HepG2 (cell line): Measurements from ENCODE around the gene PPCDC. TPM values are rescaled to one million over a fixed set of nuclear protein-coding genes. Genes with fewer than 3 reads are reported as not detected.

Source experiments
- HMG20B ChIP-seq: conservative IDR thresholded peaks from 2 replicates; pipeline ENCODE4 v1.6.1; 2016; ENCODE audit warnings: missing genetic modification reagents, missing compliant biosample characterization
- KLF12 ChIP-seq: sonication (generic); formaldehyde crosslinking; IDR thresholded peaks from 2 replicates; pipeline ENCODE4 v1.4.0; 2020; ENCODE audit warnings: missing genetic modification reagents, borderline replicate concordance
- KMT2A ChIP-seq: sonication (generic); formaldehyde crosslinking; IDR thresholded peaks from 2 replicates; pipeline ENCODE4 v1.4.0; 2020; ENCODE audit warnings: missing genetic modification reagents
- KMT2B ChIP-seq: IDR thresholded peaks from 2 replicates; pipeline ENCODE4 v1.6.1; 2016; ENCODE audit warnings: missing genetic modification reagents, missing compliant biosample characterization
- MAFG ChIP-seq: sonication (generic); formaldehyde crosslinking; IDR thresholded peaks from 2 replicates; pipeline ENCODE4 v1.5.1; 2020; ENCODE audit warnings: mild to moderate bottlenecking, missing genetic modification reagents
- MED1 ChIP-seq: sonication (generic); formaldehyde crosslinking; IDR thresholded peaks from 2 replicates; pipeline ENCODE4 v1.4.0; 2020; ENCODE audit warnings: missing genetic modification reagents
- MED13 ChIP-seq: sonication (generic); formaldehyde crosslinking; IDR thresholded peaks from 2 replicates; pipeline ENCODE4 v1.5.0; 2020; ENCODE audit warnings: missing genetic modification reagents
- MZF1 ChIP-seq: sonication (generic); formaldehyde crosslinking; IDR thresholded peaks from 2 replicates; pipeline ENCODE4 v1.8.1; 2023; ENCODE audit warnings: mild to moderate bottlenecking, missing genetic modification reagents, borderline replicate concordance
- NR2F1 ChIP-seq, 2 experiments: fragments of 450-650 bp in 1 of 2; formaldehyde crosslinking in 1 of 2; IDR thresholded peaks; 2 replicates each; pipeline versions ENCODE4 v1.5.0 to v1.6.1; 2016 to 2020; ENCODE audit warnings: mild to moderate bottlenecking in 1 of 2, missing compliant biosample characterization in 1 of 2, missing genetic modification reagents in 1 of 2, moderate library complexity in 1 of 2
- PAWR ChIP-seq: sonication (generic); formaldehyde crosslinking; IDR thresholded peaks from 2 replicates; pipeline ENCODE4 v1.4.0; 2020; ENCODE audit warnings: missing genetic modification reagents, mild to moderate bottlenecking, borderline replicate concordance
- PAX8 ChIP-seq: sonication (generic); formaldehyde crosslinking; IDR thresholded peaks from 2 replicates; pipeline ENCODE4 v1.8.0; 2022; ENCODE audit warnings: mild to moderate bottlenecking, missing genetic modification reagents, borderline replicate concordance
- REPIN1 ChIP-seq: sonication (generic); formaldehyde crosslinking; IDR thresholded peaks from 2 replicates; pipeline ENCODE4 v1.8.0; 2022; ENCODE audit warnings: missing genetic modification reagents, low read depth, mild to moderate bottlenecking, borderline replicate concordance
- SATB2 ChIP-seq: sonication (generic); formaldehyde crosslinking; IDR thresholded peaks from 2 replicates; pipeline ENCODE4 v1.5.0; 2020; ENCODE audit warnings: missing genetic modification reagents
- SMAD9 ChIP-seq: sonication (generic); formaldehyde crosslinking; IDR thresholded peaks from 2 replicates; pipeline ENCODE4 v1.5.1; 2020; ENCODE audit warnings: mild to moderate bottlenecking, missing genetic modification reagents
- THYN1 ChIP-seq: sonication (generic); formaldehyde crosslinking; IDR thresholded peaks from 2 replicates; pipeline ENCODE4 v1.8.1; 2023; ENCODE audit warnings: low read depth, mild to moderate bottlenecking, moderate library complexity, missing genetic modification reagents, borderline replicate concordance
- ZBTB38 ChIP-seq: sonication (generic); formaldehyde crosslinking; IDR thresholded peaks from 2 replicates; pipeline ENCODE4 v1.5.1; 2020; ENCODE audit warnings: mild to moderate bottlenecking, missing genetic modification reagents
- ZNF557 ChIP-seq: sonication (generic); formaldehyde crosslinking; IDR thresholded peaks from 2 replicates; pipeline ENCODE4 v1.4.0; 2020; ENCODE audit warnings: missing genetic modification reagents
- ZNF670 ChIP-seq: sonication (generic); formaldehyde crosslinking; IDR thresholded peaks from 2 replicates; pipeline ENCODE4 v1.8.0; 2022; ENCODE audit warnings: mild to moderate bottlenecking, missing genetic modification reagents, borderline replicate concordance
- ZNF883 ChIP-seq: sonication (generic); formaldehyde crosslinking; IDR thresholded peaks from 2 replicates; pipeline ENCODE4 v1.5.1; 2020; ENCODE audit warnings: mild to moderate bottlenecking, missing genetic modification reagents; ENCODE audit errors: not compliant biosample characterization
- ZSCAN20 ChIP-seq: sonication (generic); formaldehyde crosslinking; IDR thresholded peaks from 2 replicates; pipeline ENCODE4 v1.4.0; 2020; ENCODE audit warnings: missing genetic modification reagents, mild to moderate bottlenecking, borderline replicate concordance
- polyA plus RNA-seq, 8 experiments: library from polyadenylated mRNA; depleted of rRNA in 3 of 8; stranded (reverse) in 7 of 8; unstranded in 1 of 8; fragments of >200 nt; fragmentation: Illumina TruSeq in 4 of 8; extraction: Trizol in 4 of 8; gene quantifications; 2 replicates each; pipeline versions ENCODE4 v1.2.1 to v1.2.3, GENCODE V29; 2011 to 2016; ENCODE audit warnings: low read depth in 4 of 8, missing spikeins in 1 of 8, mixed read lengths in 1 of 8; ENCODE audit not compliant: insufficient read depth in 1 of 8
- total RNA-seq, 5 experiments: library from RNA; depleted of rRNA; stranded (reverse); fragments of >200 nt; fragmentation: Illumina TruSeq; extraction: Trizol; gene quantifications; 2 replicates each; pipeline ENCODE4 v1.2.3, GENCODE V29; 2016; ENCODE audit warnings: low read depth in 1 of 5
- TF ChIP-seq, protein P1 (sequence below): sonication (generic); formaldehyde crosslinking; IDR thresholded peaks from 2 replicates; pipeline ENCODE4 v1.4.0; 2020; ENCODE audit warnings: missing genetic modification reagents
- TF ChIP-seq, protein P2 (sequence below): sonication (generic); formaldehyde crosslinking; IDR thresholded peaks from 2 replicates; pipeline ENCODE4 v1.5.1; 2020; ENCODE audit warnings: mild to moderate bottlenecking, moderate library complexity, missing genetic modification reagents

Gene PPCDC
- total and polyA plus RNA-seq, 2 of the 13 experiments (the other 11 are each of a cell fraction or from before 2014, with no cell fraction given): 12.3 to 12.8 TPM

DNA sequence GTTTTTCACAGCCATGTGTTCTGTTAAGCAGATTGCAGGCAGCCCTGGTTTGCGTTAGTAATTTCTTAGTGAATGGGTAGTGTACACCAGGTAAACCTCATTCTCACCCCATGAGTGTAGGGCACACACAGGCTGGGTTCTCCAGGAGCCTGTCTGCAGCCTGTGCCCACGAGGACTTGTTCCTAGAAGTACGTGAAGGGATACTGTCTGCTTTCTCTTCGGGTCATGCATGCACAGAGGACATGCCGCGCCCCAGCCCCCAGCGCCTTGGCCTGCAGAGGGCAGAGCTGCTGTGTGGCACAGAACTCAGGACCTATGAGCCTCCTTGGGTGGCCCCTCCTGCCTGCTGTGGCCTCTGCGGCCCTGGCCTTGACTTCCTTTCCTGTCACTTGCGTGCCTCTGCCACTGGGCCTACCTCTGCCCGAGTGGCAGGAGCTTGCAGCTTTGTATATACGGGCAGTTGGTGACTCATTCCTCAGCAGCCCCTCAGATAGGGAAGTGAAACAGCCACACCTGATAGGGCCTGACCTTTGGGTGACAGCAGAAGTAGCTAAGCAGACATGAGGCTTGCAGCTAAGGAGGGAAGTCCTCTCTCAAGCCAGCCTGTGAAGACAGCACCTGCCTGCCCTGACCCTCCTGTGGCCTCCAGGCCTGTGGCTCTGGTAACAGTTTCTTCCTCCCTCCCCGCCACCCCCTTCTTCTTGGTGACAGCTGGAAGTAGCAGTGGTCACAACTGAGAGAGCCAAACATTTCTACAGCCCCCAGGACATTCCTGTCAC is 19.5 kb downstream of the PPCDC start (continued):
- TF ChIP-seq, protein P1, sequence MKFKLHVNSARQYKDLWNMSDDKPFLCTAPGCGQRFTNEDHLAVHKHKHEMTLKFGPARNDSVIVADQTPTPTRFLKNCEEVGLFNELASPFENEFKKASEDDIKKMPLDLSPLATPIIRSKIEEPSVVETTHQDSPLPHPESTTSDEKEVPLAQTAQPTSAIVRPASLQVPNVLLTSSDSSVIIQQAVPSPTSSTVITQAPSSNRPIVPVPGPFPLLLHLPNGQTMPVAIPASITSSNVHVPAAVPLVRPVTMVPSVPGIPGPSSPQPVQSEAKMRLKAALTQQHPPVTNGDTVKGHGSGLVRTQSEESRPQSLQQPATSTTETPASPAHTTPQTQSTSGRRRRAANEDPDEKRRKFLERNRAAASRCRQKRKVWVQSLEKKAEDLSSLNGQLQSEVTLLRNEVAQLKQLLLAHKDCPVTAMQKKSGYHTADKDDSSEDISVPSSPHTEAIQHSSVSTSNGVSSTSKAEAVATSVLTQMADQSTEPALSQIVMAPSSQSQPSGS: no peak; the same call in 1 of the 2 replicates
- TF ChIP-seq MZF1 (CRISPR knock-in tag): no peak
- TF ChIP-seq ZBTB38 (CRISPR knock-in tag): peak; percentile 93
- peak; percentile 94 for TF ChIP-seq MED1 (CRISPR knock-in tag)
- TF ChIP-seq MED13: no peak
- TF ChIP-seq PAX8 (CRISPR knock-in tag): no peak
- TF ChIP-seq NR2F1 (CRISPR knock-in tag; IDR thresholded peaks at IDR 0.05): peak; percentile 84 to 90
- peak; percentile 52; the same call in 1 of the 2 replicates for TF ChIP-seq KMT2A (CRISPR knock-in tag)
- TF ChIP-seq THYN1: peak; percentile 52; the same call in 1 of the 2 replicates
- peak; percentile 92 for TF ChIP-seq REPIN1 (CRISPR knock-in tag)
- TF ChIP-seq PAWR (CRISPR knock-in tag): no peak
- TF ChIP-seq, protein P2, sequence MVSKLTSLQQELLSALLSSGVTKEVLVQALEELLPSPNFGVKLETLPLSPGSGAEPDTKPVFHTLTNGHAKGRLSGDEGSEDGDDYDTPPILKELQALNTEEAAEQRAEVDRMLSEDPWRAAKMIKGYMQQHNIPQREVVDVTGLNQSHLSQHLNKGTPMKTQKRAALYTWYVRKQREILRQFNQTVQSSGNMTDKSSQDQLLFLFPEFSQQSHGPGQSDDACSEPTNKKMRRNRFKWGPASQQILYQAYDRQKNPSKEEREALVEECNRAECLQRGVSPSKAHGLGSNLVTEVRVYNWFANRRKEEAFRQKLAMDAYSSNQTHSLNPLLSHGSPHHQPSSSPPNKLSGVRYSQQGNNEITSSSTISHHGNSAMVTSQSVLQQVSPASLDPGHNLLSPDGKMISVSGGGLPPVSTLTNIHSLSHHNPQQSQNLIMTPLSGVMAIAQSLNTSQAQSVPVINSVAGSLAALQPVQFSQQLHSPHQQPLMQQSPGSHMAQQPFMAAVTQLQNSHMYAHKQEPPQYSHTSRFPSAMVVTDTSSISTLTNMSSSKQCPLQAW: peak; percentile 83
- TF ChIP-seq ZNF883 (CRISPR knock-in tag): peak; percentile 47
- no peak for TF ChIP-seq KLF12 (CRISPR knock-in tag)
- no peak; the same call in 1 of the 2 replicates for TF ChIP-seq ZNF670 (CRISPR knock-in tag)
- no peak for TF ChIP-seq ZNF557 (CRISPR knock-in tag)
- TF ChIP-seq HMG20B: 0 out of 2 replicates have a peak, but pooled peaks have one; percentile 21
- no peak for TF ChIP-seq SMAD9 (CRISPR knock-in tag)
- TF ChIP-seq SATB2 (CRISPR knock-in tag): no peak
- no peak for TF ChIP-seq MAFG (CRISPR knock-in tag)
- TF ChIP-seq ZSCAN20: no peak
- TF ChIP-seq KMT2B: no peak; the same call in none of the 2 replicates
